ENCODE measurements around the gene ANGPTL1.
A peak's percentile ranks its signal among the peaks of the same experiment; 100 is the strongest.

The ANGPTL1 gene

DNA sequence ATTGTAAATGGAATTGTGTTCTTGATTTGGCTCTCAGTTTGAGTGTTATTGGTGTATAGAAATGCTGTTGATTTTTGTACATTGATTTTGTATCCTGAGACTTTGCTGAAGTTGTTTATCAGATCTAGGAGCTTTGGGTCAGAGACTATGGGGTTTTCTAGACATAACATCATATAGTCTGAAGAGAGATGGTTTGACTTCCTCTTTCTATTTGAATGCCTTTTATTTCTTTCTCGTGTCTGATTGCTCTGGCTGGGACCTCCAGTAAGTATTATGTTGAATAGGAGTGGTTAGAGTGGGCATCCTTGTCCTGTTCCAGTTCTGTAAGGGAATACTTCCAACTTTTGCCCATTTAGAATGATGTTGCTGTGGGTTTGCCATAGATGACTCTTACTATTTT lies 39.1 kb upstream of the ANGPTL1 start:
- H3K4me3 ChIP-seq (replicated peaks; ENCODE audit: low read depth, low read length) = no peak overlapping the region
- no peak for TF ChIP-seq CTCF (IDR thresholded peaks at IDR 0.05; ENCODE audit: low read length, missing control alignments)
- no peak for DNase-seq (ENCODE audit: low read depth)

GRCh38 chr1:178908358-178908757 lies 37.5 kb upstream of the ANGPTL1 start:
- H3K4me3 ChIP-seq (replicated peaks; ENCODE audit: low read depth, low read length) = no peak overlapping the region
- DNase-seq (ENCODE audit: low read depth) = peak; percentile 12
- TF ChIP-seq CTCF (IDR thresholded peaks at IDR 0.05; ENCODE audit: low read length, missing control alignments) = no peak

GRCh38 chr1:178901482-178902125 lies 30.7 kb upstream of the ANGPTL1 start:
- DNase-seq (ENCODE audit: low read depth) = no peak
- no peak overlapping the region for H3K4me3 ChIP-seq (replicated peaks; ENCODE audit: low read depth, low read length)
- no peak for TF ChIP-seq CTCF (IDR thresholded peaks at IDR 0.05; ENCODE audit: low read length, missing control alignments)

DNA sequence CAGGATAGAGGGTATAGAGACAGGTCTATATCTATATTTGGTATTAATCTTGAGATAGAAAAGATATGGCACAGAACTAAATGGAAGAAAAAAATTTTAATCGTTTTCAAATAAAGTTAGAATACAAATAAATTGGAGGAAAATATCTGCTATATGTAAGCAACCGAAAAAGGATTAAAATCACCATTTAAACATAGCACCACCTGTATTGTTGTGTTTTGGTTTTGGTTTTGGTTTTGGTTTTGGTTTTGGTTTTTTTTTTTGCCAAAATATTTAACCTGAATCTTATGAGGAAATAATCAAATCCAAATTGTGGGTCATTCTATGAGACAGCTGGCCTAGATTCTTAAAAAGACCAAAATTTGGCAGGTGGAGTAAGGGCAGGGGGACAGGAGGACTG lies 28.5 kb upstream of the ANGPTL1 start:
- no peak overlapping the region for H3K4me3 ChIP-seq (replicated peaks; ENCODE audit: low read depth, low read length)
- TF ChIP-seq CTCF (IDR thresholded peaks at IDR 0.05; ENCODE audit: low read length, missing control alignments) = no peak
- no peak for DNase-seq (ENCODE audit: low read depth)

DNA sequence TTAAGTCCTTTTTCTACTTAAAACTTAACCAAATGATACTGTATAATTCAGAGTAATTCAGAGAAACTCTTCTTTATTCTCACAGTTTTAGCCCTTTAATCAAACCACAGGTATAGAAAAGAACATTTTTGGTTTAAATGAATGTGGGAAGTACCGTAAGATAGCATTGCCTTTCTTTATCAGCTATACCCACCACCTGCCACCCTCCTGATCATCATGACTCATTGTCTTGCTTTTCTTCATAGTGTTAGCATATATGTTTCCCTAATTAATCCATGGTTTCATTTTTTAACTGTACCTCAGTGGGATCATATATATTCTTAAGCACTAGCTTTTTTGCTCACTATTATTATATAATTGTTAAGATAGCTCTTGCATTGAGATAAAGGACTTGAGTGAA lies 27.5 kb upstream of the ANGPTL1 start:
- H3K4me3 ChIP-seq (replicated peaks; ENCODE audit: low read depth, low read length) = no peak overlapping the region
- DNase-seq (ENCODE audit: low read depth) = no peak
- TF ChIP-seq CTCF (IDR thresholded peaks at IDR 0.05; ENCODE audit: low read length, missing control alignments) = no peak

DNA sequence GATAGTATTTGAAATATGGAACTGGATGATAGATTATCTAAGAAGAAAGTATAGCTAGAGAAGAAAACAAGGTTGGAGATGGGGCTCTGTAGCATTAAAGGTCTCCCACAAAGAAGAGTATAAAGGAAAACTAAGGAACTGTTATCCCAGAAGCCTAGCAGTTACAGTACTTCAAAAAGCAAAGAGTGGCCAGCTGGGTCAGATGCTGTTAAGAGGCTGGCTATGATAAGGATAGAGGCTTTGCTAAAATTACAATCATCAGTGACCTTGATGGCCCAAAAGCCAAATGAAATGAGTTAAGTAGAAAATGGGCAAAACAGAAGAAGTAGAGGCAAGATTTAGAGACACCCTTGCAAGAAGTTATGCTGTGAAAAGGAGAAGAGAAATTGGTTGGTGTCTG lies 25.1 kb upstream of the ANGPTL1 start:
- no peak overlapping the region for H3K4me3 ChIP-seq (replicated peaks; ENCODE audit: low read depth, low read length)
- no peak for DNase-seq (ENCODE audit: low read depth)

More for the DNA sequence above, 25.1 kb upstream of the ANGPTL1 start:
- TF ChIP-seq CTCF (IDR thresholded peaks at IDR 0.05; ENCODE audit: low read length, missing control alignments) = no peak
